CD4-positive, alpha-beta T cell (primary cell): Measurements from ENCODE around the gene VPS8. TPM values are rescaled to one million over a fixed set of nuclear protein-coding genes. Genes with fewer than 3 reads are reported as not detected.

Experiments used
- ATAC-seq: fragments of 200-7000 bp; cut with Tn5 transposase; one replicate; pipeline ENCODE4 v1.10.0; 2022; ENCODE audit warnings: mild to moderate bottlenecking; ENCODE audit not compliant: poor library complexity
- CTCF ChIA-PET: fragments of 350-600 bp; sonication (Branson Sonifier 250); formaldehyde crosslinking; loops from one replicate; lab custom pipeline; 2021; ENCODE audit warnings: antibody characterized with exemption, inconsistent platforms; lab: Charles Lee
- POLR2A ChIA-PET: fragments of 350-600 bp; sonication (Branson Sonifier 250); formaldehyde crosslinking; loops from one replicate; lab custom pipeline; 2021; ENCODE audit warnings: antibody characterized with exemption, inconsistent platforms; lab: Charles Lee
- DNase-seq, 14 experiments: peaks; one replicate each; pipeline ENCODE4 v3.0.0-alpha.2; 2013 to 2020; ENCODE audit warnings: mixed read lengths in 2 of 14
- H3K27ac ChIP-seq, 2 donors: one replicate each; pipeline versions ENCODE4 v1.5.1 to v1.7.0; 2013; ENCODE audit warnings: low read length in 2 of 2, low read depth in 1 of 2, mild to moderate bottlenecking in 1 of 2
- H3K27me3 ChIP-seq, 2 experiments: 1 replicate in 1 of 2; 2 replicates in 1 of 2; pipeline versions ENCODE4 v1.6.1 to v1.7.0; 2013; ENCODE audit warnings: low read length in 2 of 2, control low read depth in 1 of 2, mild to moderate bottlenecking in 1 of 2, moderate library complexity in 1 of 2; ENCODE audit not compliant: insufficient read depth in 2 of 2, control insufficient read depth in 1 of 2
- H3K36me3 ChIP-seq: one replicate; pipeline ENCODE4 v1.6.1; 2013; ENCODE audit warnings: low read length, control low read depth; ENCODE audit not compliant: insufficient read depth
- H3K4me1 ChIP-seq: one replicate; pipeline ENCODE4 v1.6.1; 2013; ENCODE audit warnings: low read length, control low read depth; ENCODE audit not compliant: insufficient read depth
- H3K4me3 ChIP-seq: one replicate; pipeline ENCODE4 v1.5.1; 2013; ENCODE audit warnings: mild to moderate bottlenecking, low read length, moderate library complexity
- H3K9me3 ChIP-seq, 2 experiments: 1 replicate in 1 of 2; 2 replicates in 1 of 2; pipeline versions ENCODE4 v1.6.1 to v1.7.0; 2013; ENCODE audit warnings: low read length in 2 of 2, mild to moderate bottlenecking in 2 of 2, control low read depth in 1 of 2, moderate library complexity in 1 of 2; ENCODE audit not compliant: control insufficient read depth in 1 of 2, insufficient read depth in 1 of 2
- H3K27ac Mint-ChIP-seq: one replicate; pipeline ENCODE4 v1.8.0; 2020; ENCODE audit warnings: mixed read lengths
- H3K27me3 Mint-ChIP-seq: one replicate; pipeline ENCODE4 v1.8.0; 2021; ENCODE audit warnings: mixed read lengths
- H3K36me3 Mint-ChIP-seq: one replicate; pipeline ENCODE4 v1.8.0; 2021; ENCODE audit warnings: low read depth, mixed read lengths
- H3K4me1 Mint-ChIP-seq: one replicate; pipeline ENCODE4 v1.8.0; 2021; ENCODE audit warnings: low read depth, mixed read lengths
- H3K4me3 Mint-ChIP-seq: one replicate; pipeline ENCODE4 v1.8.0; 2020; ENCODE audit warnings: mild to moderate bottlenecking, mixed read lengths
- H3K9me3 Mint-ChIP-seq: one replicate; pipeline ENCODE4 v1.8.0; 2020; ENCODE audit warnings: mixed read lengths
- CTCF ChIP-seq: fragments of 200-600 bp; IDR thresholded peaks from one replicate; pipeline ENCODE4 v1.8.0; 2022; ENCODE audit warnings: antibody characterized with exemption, mild to moderate bottlenecking
- intact Hi-C, 2 experiments: fragments of 100-400 bp; cut with DNase I in 1 of 2; cut with micrococcal nuclease in 1 of 2; formaldehyde crosslinking; loops; one replicate each; pipeline versions ENCODE4 v1.15.1 to v1.9.0; 2023 to 2025; cut with DNase I, micrococcal nuclease
- total RNA-seq, 174 experiments: library from RNA in 2 of 174; stranded (reverse) in 2 of 174; gene quantifications; one replicate each; pipeline ENCODE4 v1.2.3 and lab custom pipeline; 2021 to 2026

Gene VPS8
- total RNA-seq, 2 experiments from 2014 or later: 56.8 to 61.2 TPM

GRCh38 chr3:184795522-184796190 is 16.3 kb upstream of the VPS8 start:
- no peaks in the 10 kb centered on the region for H3K36me3 Mint-ChIP-seq
- no peak for TF ChIP-seq CTCF
- no peaks in the 10 kb centered on the region for H3K36me3 ChIP-seq
- ATAC-seq (no peak), DNase-seq (no peak)
- H3K9me3 Mint-ChIP-seq: no peaks in the 10 kb centered on the region
- no peak overlapping the region for H3K27ac Mint-ChIP-seq
- H3K4me3 ChIP-seq: no peak overlapping the region
- peaks cover 5 to 17% of the 10 kb centered on the region in 2 experiments for H3K27me3 ChIP-seq
- H3K4me3 Mint-ChIP-seq: no peak overlapping the region
- H3K4me1 ChIP-seq: no peaks in the 10 kb centered on the region
- no peaks in the 10 kb centered on the region for H3K4me1 Mint-ChIP-seq
- ChIA-PET POLR2A (no interaction called here), CTCF (no interaction called here)
- H3K9me3 ChIP-seq: no peaks in the 10 kb centered on the region
- H3K27ac ChIP-seq: no peak overlapping the region
- intact Hi-C loops: no loop called here
- H3K27me3 Mint-ChIP-seq: peaks cover 18% of the 10 kb centered on the region

- intact Hi-C loops: no loop called here
- no peak overlapping the region for H3K27ac ChIP-seq
- ATAC-seq: no peak
Measured at GRCh38 chr3:184796551-184796950, 15.4 kb upstream of the VPS8 start.

GRCh38 chr3:184796954-184797353 is 15.0 kb upstream of the VPS8 start:
- no peaks in the 10 kb centered on the region for H3K36me3 ChIP-seq
- peaks cover 27% of the 10 kb centered on the region for H3K27me3 Mint-ChIP-seq
- H3K27me3 ChIP-seq: peaks cover 5 to 17% of the 10 kb centered on the region in 2 experiments
- no peaks in the 10 kb centered on the region for H3K9me3 ChIP-seq
- POLR2A ChIA-PET: no interaction called here
- no peak overlapping the region for H3K27ac ChIP-seq
- ATAC-seq (no peak), DNase-seq (no peak)
- no peaks in the 10 kb centered on the region for H3K4me1 ChIP-seq
- H3K4me3 Mint-ChIP-seq: no peak overlapping the region
- no peaks in the 10 kb centered on the region for H3K4me1 Mint-ChIP-seq
- H3K36me3 Mint-ChIP-seq: no peaks in the 10 kb centered on the region
- H3K27ac Mint-ChIP-seq: no peak overlapping the region
- H3K4me3 ChIP-seq: no peak overlapping the region
- CTCF ChIA-PET: no interaction called here
- intact Hi-C loops: no loop called here
- TF ChIP-seq CTCF: no peak
- H3K9me3 Mint-ChIP-seq: no peaks in the 10 kb centered on the region

More at GRCh38 chr3:184796551-184796950, 15.4 kb upstream of the VPS8 start:
- Mint-ChIP-seq H3K27ac (no peak overlapping the region), H3K27me3 (peaks cover 26% of the 10 kb centered on the region), H3K36me3 (no peaks in the 10 kb centered on the region), H3K9me3 (no peaks in the 10 kb centered on the region), H3K4me1 (no peaks in the 10 kb centered on the region), H3K4me3 (no peak overlapping the region)
- no peak overlapping the region for H3K4me3 ChIP-seq
- CTCF ChIA-PET: no interaction called here
- H3K36me3 ChIP-seq: no peaks in the 10 kb centered on the region
- H3K27me3 ChIP-seq: peaks cover 5 to 17% of the 10 kb centered on the region in 2 experiments
- H3K4me1 ChIP-seq: no peaks in the 10 kb centered on the region
- no peak for TF ChIP-seq CTCF
- POLR2A ChIA-PET: no interaction called here
- H3K9me3 ChIP-seq: no peaks in the 10 kb centered on the region
- DNase-seq: no peak
